ENCODE data around the gene POLR1G. TPM values are rescaled to one million over a fixed set of nuclear protein-coding genes. Genes with fewer than 3 reads are reported as not detected.

POLR1G gene
- total and polyA plus RNA-seq, 9 of the 15 experiments (the other 6 are each of a cell fraction or from before 2014, with no cell fraction given): 3.0 to 50.1 (median 27.4) TPM

DNA sequence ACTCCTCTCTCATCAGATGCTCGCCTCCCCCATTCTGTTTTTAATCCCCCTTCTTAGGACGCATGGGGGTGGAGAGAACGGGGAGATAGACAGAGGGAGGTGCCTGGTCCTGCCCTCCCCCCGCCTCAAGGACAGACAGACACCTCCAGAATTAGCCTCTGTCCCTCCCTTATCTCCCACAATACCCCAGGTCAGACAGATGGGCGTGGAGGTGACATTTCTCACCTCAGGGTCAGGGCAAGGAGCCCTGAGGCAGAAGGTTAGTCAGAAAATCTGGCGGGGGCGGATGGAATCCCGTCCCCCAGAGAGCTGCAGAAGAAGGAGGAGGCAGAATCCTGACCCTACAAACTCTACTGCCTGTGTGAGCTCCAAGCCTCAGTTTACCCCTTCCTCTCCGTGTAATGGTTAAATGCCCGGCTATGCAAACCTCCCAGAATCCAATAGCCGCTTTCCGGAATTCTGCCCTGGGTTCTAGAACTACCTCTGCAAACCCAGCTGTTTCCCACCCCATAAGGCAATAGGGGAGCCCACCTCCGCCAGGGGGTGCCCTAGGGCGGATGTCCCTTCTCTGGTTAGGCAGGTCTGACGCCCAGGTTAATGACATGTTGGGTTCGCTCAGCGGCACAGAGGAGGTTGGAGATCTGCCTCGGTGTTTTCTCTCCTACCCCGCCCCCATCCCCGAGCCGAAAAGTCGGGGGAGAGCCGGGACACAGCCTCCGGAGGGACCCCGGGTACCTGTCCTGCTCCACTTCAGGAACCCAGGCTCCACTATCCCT, 2.5 kb upstream of the POLR1G start (continued):
- peak in 1 of 2 experiments; percentile 73; a peak in 2 of 4 replicates for TF ChIP-seq MAZ (CRISPR knock-in tag; conservative IDR thresholded peaks at IDR 0.05 in 1 of 2, IDR thresholded peaks at IDR 0.05 in 1 of 2)
- TF ChIP-seq TEAD4 (IDR thresholded peaks at IDR 0.05; ENCODE audit: low read length): peak; percentile 12; the same call in 1 of the 2 replicates
- no peak for TF ChIP-seq TEAD4 (CRISPR knock-in tag; IDR thresholded peaks at IDR 0.05; ENCODE audit: borderline replicate concordance)
- TF ChIP-seq ZEB2 (IDR thresholded peaks at IDR 0.05): peak; percentile 68
- TF ChIP-seq ZBTB7A (IDR thresholded peaks at IDR 0.05; ENCODE audit: borderline replicate concordance, control insufficient read depth, low read depth, low read length): peak; percentile 50; the same call in 1 of the 2 replicates
- TF ChIP-seq PHB2 (IDR thresholded peaks at IDR 0.05; ENCODE audit: low read depth): no peak
- no peak for TF ChIP-seq ZNF324 (CRISPR knock-in tag; IDR thresholded peaks at IDR 0.05)
- peak; percentile 74 for TF ChIP-seq ETV1 (tag; conservative IDR thresholded peaks at IDR 0.05; ENCODE audit: low read depth)
- TF ChIP-seq CBFA2T3 (IDR thresholded peaks at IDR 0.05): peak; percentile 66
- 0 out of 2 replicates have a peak, but pooled peaks have one; percentile 18 for TF ChIP-seq SMARCE1 (IDR thresholded peaks at IDR 0.05)
- TF ChIP-seq RBM14 (IDR thresholded peaks at IDR 0.05; ENCODE audit: borderline replicate concordance, insufficient read depth, low read depth, low read length): no peak
- TF ChIP-seq MNT (conservative IDR thresholded peaks at IDR 0.05): peak in 1 of 2 experiments; percentile 52; a peak in 2 of 4 replicates
- TF ChIP-seq, protein P1, sequence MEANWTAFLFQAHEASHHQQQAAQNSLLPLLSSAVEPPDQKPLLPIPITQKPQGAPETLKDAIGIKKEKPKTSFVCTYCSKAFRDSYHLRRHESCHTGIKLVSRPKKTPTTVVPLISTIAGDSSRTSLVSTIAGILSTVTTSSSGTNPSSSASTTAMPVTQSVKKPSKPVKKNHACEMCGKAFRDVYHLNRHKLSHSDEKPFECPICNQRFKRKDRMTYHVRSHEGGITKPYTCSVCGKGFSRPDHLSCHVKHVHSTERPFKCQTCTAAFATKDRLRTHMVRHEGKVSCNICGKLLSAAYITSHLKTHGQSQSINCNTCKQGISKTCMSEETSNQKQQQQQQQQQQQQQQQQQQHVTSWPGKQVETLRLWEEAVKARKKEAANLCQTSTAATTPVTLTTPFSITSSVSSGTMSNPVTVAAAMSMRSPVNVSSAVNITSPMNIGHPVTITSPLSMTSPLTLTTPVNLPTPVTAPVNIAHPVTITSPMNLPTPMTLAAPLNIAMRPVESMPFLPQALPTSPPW (CRISPR knock-in tag; IDR thresholded peaks at IDR 0.05): peak; percentile 40; the same call in 1 of the 2 replicates
- TF ChIP-seq TBL1XR1 (IDR thresholded peaks at IDR 0.05; ENCODE audit: low read length in 2 of 2): peak in 1 of 2 experiments; percentile 84; a peak in 2 of 4 replicates
- TF ChIP-seq SMC3 (conservative IDR thresholded peaks at IDR 0.05; ENCODE audit: insufficient read depth, low read depth, low read length): 0 out of 2 replicates have a peak, but pooled peaks have one; percentile 24
- TF ChIP-seq RCOR1 (IDR thresholded peaks at IDR 0.05; ENCODE audit: borderline replicate concordance in 1 of 2, low read depth in 2 of 2, low read length in 2 of 2): no peak; a peak in 1 of 4 replicates
- TF ChIP-seq RAD21 (CRISPR knock-in tag; conservative IDR thresholded peaks at IDR 0.05 in 1 of 2, IDR thresholded peaks at IDR 0.05 in 1 of 2): peak; percentile 35 to 54; a peak in 3 of 4 replicates
- TF ChIP-seq, protein P2, sequence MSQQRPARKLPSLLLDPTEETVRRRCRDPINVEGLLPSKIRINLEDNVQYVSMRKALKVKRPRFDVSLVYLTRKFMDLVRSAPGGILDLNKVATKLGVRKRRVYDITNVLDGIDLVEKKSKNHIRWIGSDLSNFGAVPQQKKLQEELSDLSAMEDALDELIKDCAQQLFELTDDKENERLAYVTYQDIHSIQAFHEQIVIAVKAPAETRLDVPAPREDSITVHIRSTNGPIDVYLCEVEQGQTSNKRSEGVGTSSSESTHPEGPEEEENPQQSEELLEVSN (IDR thresholded peaks at IDR 0.05; ENCODE audit: borderline replicate concordance in 1 of 2, extremely low read depth in 1 of 2, insufficient read depth in 1 of 2, insufficient read length in 1 of 2, low read depth in 1 of 2, low read length in 1 of 2, poor library complexity in 1 of 2, severe bottlenecking in 1 of 2): peak in 1 of 2 experiments; percentile 24
- TF ChIP-seq PHF21A (IDR thresholded peaks at IDR 0.05; ENCODE audit: borderline replicate concordance, low read depth): peak; percentile 47; the same call in 1 of the 2 replicates
- TF ChIP-seq CCNT2 (IDR thresholded peaks at IDR 0.05; ENCODE audit: borderline replicate concordance, extremely low read depth, insufficient read length, low read depth, low read length): peak; percentile 21
- peak in 1 of 2 experiments; percentile 50; a peak in 1 of 4 replicates for TF ChIP-seq HDAC1 (IDR thresholded peaks at IDR 0.05)

Data from K562 (cell line).